ENCODE data around the gene BDKRB2.

The BDKRB2 gene

GRCh38 chr14:96197969-96198368, 6.7 kb upstream of the BDKRB2 start:
- DNase-seq (ENCODE audit: low read depth in 2 of 3, low spot score in 2 of 3) = no peak

DNA sequence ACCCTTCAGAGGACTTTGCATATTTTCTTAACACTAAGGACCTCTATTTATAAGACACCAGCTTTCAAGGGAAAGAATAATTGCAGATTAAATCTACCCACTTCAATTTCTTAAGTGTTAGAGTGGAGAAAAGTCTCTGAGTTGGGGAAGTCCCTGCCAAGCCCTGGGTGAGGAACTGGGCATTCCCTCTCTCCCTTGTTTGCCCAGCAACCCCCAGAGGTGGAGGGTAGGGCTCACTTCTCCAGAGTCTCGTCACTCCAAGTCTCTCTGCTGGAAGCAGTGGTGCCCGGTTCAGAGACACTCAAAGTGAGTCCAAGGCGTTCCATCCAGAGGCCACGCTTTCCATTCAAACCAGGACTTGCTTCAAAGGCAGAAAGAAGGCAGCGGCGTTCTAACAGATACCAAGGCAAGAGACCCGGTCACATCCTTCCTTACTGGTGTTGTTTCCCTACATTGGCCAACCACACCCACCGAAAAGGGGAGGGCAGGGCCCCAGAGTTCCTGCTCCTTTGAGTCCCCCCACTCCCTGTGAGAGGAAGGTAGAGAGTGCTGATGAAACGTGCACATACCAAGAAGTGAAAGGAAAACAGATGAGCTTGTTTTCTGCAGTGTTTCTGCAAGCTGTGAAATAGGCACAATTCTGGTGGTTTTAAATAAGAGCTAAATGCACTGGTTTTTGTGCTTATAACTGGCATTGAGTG, 6.1 kb upstream of the BDKRB2 start:
- no peak for DNase-seq (ENCODE audit: low read depth in 2 of 3, low spot score in 2 of 3)

- DNase-seq (ENCODE audit: low read depth in 2 of 3, low spot score in 2 of 3) = no peak
Measured at GRCh38 chr14:96201157-96201556, 3.5 kb upstream of the BDKRB2 start.

- no peak for DNase-seq (ENCODE audit: low read depth in 2 of 3, low spot score in 2 of 3)
Measured at GRCh38 chr14:96201965-96202364, 2.7 kb upstream of the BDKRB2 start.

GRCh38 chr14:96202441-96203094, 2.1 kb upstream of the BDKRB2 start:
- DNase-seq (ENCODE audit: low read depth in 2 of 3, low spot score in 2 of 3) = no peak

DNA sequence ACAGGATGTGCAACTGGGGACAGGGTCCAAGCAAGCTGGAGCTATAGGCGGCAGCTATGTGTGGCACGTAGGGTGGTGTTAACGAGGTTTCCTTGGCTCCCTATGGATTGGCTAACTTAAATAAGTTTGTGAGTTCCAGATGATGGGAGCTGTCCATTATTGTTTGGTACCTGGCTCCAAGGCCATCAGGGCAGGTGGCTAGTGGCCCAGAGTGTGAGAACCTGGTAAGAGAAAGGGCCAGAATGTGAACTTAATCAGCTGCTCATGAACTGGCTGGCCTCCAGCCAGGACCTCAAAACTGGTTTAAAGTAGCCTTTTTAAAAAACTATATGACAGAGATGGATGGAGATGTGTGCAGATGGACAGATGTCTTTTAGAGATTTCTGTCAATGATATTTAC, 1.5 kb upstream of the BDKRB2 start:
- no peak for DNase-seq (ENCODE audit: low read depth in 2 of 3, low spot score in 2 of 3)

DNA sequence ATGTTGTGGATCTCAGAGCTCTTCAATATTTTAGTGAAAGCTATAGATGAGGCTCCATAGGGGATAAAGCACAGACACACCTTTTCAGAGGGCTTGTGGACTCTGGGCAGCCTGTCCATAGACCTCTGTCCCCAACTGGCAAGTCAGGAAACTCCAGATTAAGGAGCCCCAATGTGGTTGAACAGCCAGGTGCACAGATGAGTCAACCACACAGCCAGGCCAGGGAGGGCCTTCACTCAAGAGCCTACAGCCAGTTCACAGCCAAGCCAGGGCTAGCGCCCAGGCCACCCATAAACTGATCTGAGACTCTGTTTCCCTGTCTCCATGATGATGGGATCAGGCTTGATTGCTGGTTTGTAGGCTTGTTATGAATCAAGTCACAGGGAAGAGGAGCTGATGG, 1.0 kb upstream of the BDKRB2 start:
- DNase-seq (ENCODE audit: low read depth in 2 of 3, low spot score in 2 of 3) = no peak

DNA sequence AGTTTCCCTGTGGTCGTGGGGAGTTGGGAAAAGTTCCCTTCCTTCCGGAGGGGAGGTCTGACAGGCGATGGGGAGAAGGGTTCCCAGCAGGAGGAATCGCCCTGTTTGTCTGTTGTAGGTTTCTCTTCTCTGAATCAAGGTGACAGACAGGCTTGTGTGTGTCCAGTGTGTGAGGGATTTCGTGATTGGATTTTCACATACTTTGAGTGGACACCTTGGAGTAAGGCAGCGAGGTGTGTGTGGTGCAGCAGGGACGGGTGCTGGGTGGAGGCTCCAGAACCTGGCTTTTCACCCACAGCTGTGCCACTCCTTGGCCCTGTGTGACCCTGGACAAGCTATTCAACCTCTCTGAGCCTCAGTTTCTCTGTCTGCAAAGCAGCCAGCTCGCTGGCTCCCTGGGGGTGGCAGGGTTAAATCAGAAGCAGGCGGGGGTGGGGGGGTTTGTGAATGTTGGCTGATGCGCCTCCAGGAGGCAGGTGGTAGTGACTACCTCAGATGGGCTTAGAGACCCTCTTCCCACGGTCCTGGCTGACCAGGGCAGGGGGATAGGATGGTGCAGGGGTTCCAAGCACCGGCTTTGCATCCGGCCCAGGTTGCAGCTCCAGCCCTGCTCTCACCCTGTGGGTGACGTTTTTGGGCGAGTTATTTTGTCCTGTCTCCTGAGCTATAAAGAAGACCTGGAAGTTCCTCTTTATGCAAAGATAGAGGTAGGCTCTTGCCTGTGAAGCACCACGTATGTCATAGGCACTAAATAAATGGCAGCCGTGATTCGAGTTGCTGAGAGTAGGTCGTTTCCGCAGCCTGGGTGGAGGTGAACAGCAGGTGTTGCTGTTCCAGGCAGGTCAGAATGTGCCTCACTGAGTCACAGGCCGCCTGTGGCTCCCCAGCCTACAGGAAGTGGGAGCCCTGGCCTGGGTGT, 679 bp downstream of the BDKRB2 start:
- no peak for DNase-seq (ENCODE audit: low read depth in 2 of 3, low spot score in 2 of 3)

GRCh38 chr14:96205978-96206360, 1.3 kb downstream of the BDKRB2 start:
- DNase-seq (ENCODE audit: low read depth in 2 of 3, low spot score in 2 of 3) = no peak

GRCh38 chr14:96206461-96206860, 1.8 kb downstream of the BDKRB2 start:
- DNase-seq (ENCODE audit: low read depth in 2 of 3, low spot score in 2 of 3) = no peak

GRCh38 chr14:96207686-96208085, 3.0 kb downstream of the BDKRB2 start:
- no peak for DNase-seq (ENCODE audit: low read depth in 2 of 3, low spot score in 2 of 3)

GRCh38 chr14:96208739-96209138, 4.1 kb downstream of the BDKRB2 start:
- DNase-seq (ENCODE audit: low read depth in 2 of 3, low spot score in 2 of 3) = no peak

- no peak for DNase-seq (ENCODE audit: low read depth in 2 of 3, low spot score in 2 of 3)
Measured at GRCh38 chr14:96212140-96212539, 7.5 kb downstream of the BDKRB2 start.

GRCh38 chr14:96212896-96213295, 8.3 kb downstream of the BDKRB2 start:
- DNase-seq (ENCODE audit: low read depth in 2 of 3, low spot score in 2 of 3) = no peak

DNA sequence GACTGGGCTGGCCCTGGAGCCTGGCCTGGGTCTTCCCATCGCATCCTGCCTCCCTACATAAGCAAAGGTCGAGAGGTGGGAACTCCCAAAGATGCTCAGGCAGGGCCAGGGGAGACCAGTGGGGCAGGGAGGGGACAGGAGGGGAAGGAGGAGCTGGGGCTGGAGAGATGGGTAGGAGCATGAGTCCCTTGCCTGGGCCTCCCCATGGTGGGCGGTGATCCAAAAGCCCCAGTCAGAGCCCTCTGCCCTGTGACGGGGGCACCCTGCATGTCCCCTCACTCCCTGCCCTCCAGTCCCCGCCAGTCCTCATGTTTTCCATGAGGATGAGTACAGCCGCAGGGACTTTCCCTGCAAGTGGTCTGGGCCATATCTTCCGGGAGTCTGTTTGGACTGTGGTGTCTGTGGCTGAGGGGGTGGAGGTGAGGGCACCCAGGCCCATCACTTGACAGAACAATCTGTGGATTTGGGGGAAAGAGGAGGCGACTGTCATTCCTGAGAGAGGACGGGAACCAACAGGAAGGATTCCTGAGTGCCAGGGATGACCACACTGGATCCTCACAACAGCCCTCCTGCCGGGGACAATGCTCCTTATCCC, 9.3 kb downstream of the BDKRB2 start:
- no peak for DNase-seq (ENCODE audit: low read depth in 2 of 3, low spot score in 2 of 3)

DNA sequence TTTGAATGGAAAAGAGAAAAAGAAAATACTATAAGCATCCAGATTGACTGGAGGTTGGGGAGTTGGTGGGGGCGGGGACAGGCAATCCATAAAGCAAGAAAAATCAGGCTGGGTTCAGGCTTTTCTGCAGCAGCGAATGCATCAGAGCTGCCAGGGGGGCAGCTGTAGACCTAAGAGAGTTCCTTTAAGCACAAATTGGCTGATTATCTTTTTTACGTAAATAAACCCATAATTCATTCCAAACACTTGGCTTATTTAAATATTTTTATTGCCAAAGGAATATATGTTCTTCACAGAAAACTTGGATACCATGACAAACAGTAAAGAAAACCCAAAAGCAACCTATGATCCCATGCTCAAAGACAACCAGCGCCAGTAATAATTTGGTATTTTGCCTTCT, 10.2 kb downstream of the BDKRB2 start:
- no peak for DNase-seq (ENCODE audit: low read depth in 2 of 3, low spot score in 2 of 3)

DNA sequence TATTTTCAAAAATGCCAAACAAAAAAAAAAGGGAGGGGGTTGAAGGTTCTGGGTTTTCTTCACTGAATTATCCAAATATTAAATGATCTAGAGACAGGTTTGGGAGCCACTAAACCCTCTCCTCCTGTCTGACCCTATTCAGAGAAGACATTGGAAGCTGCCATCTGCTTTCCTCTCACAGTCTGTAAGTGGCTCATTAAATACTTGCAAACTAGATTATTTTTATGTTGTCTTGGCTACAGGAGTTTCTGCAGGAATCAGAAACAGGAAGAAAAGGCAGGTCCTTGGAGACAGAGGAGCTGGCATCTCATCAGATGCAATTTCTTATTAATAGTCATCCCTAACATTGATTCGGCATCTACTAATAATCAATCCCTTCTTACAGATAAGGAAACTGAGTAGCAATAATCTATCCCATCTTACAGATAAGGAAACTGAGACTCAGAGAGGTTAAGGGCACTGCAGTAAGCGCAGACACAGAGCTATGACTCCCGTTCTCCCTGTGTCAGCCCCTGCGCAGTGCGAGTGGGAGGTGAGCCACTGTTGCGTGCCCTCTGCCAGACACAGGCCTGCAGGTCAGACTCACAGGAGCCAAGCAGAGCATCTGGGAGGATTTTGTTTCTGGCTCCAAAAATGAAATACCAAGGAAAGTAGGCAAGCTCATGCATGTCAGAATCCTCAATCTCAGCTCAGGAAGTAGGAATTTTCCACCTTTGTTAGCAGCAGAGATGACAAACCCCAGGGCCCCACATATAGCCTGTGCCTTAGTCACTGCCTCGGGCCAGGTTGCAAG, 11.0 kb downstream of the BDKRB2 start:
- DNase-seq (ENCODE audit: low read depth in 2 of 3, low spot score in 2 of 3) = no peak

DNA sequence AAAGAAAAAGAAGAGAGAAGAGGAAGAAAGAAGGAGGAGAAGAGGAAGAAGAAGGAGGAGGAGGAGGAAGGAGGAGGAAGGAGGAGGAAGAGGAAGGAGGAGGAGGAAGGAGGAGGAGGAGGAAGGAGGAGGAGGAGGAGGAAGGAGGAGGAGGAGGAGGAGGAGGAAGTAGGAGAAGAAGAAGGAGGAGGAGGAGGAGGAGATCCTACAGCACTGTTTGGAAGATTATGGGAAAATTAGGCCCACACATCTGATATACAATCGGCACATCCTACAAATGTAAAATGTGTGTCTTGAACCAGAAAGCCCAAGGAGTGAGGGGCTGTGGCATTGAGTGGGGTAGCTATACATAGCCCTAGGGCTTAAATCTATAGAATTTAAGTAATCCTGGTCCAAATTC, 12.0 kb downstream of the BDKRB2 start:
- DNase-seq (ENCODE audit: low read depth in 2 of 3, low spot score in 2 of 3) = no peak

GRCh38 chr14:96217376-96217913, 12.8 kb downstream of the BDKRB2 start:
- no peak for DNase-seq (ENCODE audit: low read depth in 2 of 3, low spot score in 2 of 3)

- no peak for DNase-seq (ENCODE audit: low read depth in 2 of 3, low spot score in 2 of 3)
Measured at GRCh38 chr14:96221109-96221650, 16.5 kb downstream of the BDKRB2 start.

All from activated CD8-positive, alpha-beta memory T cell treated with anti-CD3 and anti-CD28 coated beads for 48 hours (primary cell).